Measurements from ENCODE around the gene PARK7. TPM values are rescaled to one million over a fixed set of nuclear protein-coding genes. Genes with fewer than 3 reads are reported as not detected.

Gene PARK7
- total and polyA plus RNA-seq, 11 donors = 275 to 550 (median 345) TPM

- Histone ChIP-seq H3K4me1 (peaks cover 0 to 15% (median 4%) of the 10 kb centered on the region in 12 donors), H3K27me3 (no peaks in the 10 kb centered on the region), H3K4me3 (no peak overlapping the region), H3K9me3 (no peaks in the 10 kb centered on the region), H3K27ac (no peak overlapping the region), H3K36me3 (peaks cover 0 to 88% (median 77%) of the 10 kb centered on the region in 9 donors)
- WGBS, 4 donors = 94 to 97% (median 96%) methylated on average over 5 of the region's 5 CpGs
- TF ChIP-seq CTCF (IDR thresholded peaks at IDR 0.05) = no peak
- no peak for TF ChIP-seq POLR2A (IDR thresholded peaks at IDR 0.05)
- ATAC-seq (no peak), DNase-seq (no peak)
- intact Hi-C loops (cut with DNase I) = no loop called here
Measured at GRCh38 chr1:7972285-7972684, 10.8 kb downstream of the PARK7 start.

GRCh38 chr1:7973086-7973485 lies 11.6 kb downstream of the PARK7 start:
- no peak for TF ChIP-seq POLR2A (IDR thresholded peaks at IDR 0.05)
- WGBS, 4 donors = 93 to 100% (median 95%) methylated on average over 2 of the region's 2 CpGs
- intact Hi-C loops (cut with DNase I) = no loop called here
- DNase-seq = no peak
- no peak overlapping the region for H3K27ac ChIP-seq
- peaks cover 0 to 88% (median 77%) of the 10 kb centered on the region in 9 donors for H3K36me3 ChIP-seq
- no peaks in the 10 kb centered on the region for H3K27me3 ChIP-seq
- no peaks in the 10 kb centered on the region for H3K9me3 ChIP-seq
- no peak for ATAC-seq
- peaks cover 0 to 10% (median 1%) of the 10 kb centered on the region in 12 donors for H3K4me1 ChIP-seq
- H3K4me3 ChIP-seq = no peak overlapping the region

GRCh38 chr1:7975212-7975865 lies 13.8 kb downstream of the PARK7 start:
- H3K4me3 ChIP-seq = no peak overlapping the region
- peak; percentile 65 to 89 (median 82) for TF ChIP-seq CTCF (IDR thresholded peaks at IDR 0.05)
- TF ChIP-seq POLR2A (IDR thresholded peaks at IDR 0.05) = no peak
- H3K9me3 ChIP-seq = no peaks in the 10 kb centered on the region
- H3K27ac ChIP-seq = no peak overlapping the region
- H3K27me3 ChIP-seq = no peaks in the 10 kb centered on the region
- 68 to 73% (median 71%) methylated on average over 8 of the region's 8 CpGs for WGBS, 4 donors
- H3K36me3 ChIP-seq = peaks cover 0 to 88% (median 77%) of the 10 kb centered on the region in 9 donors
- peak; percentile 92 to 96 (median 94) for ATAC-seq
- DNase-seq = peak in 4 of 5 donors; percentile 60 to 74 (median 64)
- intact Hi-C loops (cut with DNase I) = loop anchor here in 4 of 10 donors (2.0 to 5.0 kb wide), 4 partner anchors 339 to 882 kb away; no protein-coding TSS in a partner anchor
- peaks cover 0 to 10% (median 1%) of the 10 kb centered on the region in 12 donors for H3K4me1 ChIP-seq

GRCh38 chr1:7980984-7981383 lies 19.5 kb downstream of the PARK7 start:
- peaks cover 0 to 93% (median 84%) of the 10 kb centered on the region in 9 donors for H3K36me3 ChIP-seq
- H3K4me3 ChIP-seq = no peak overlapping the region
- intact Hi-C loops (cut with DNase I) = loop anchor here in 8 of 10 donors (5.0 to 10.0 kb wide), 8 partner anchors 36 to 874 kb away; partner anchors contain the start of genes ERRFI1 (in 3 of the 8) and SLC45A1 (in 2 of the 8)
- 90 to 92% (median 90%) methylated on average over 7 of the region's 7 CpGs for WGBS, 4 donors
- no peaks in the 10 kb centered on the region for H3K27me3 ChIP-seq
- no peak for TF ChIP-seq CTCF (IDR thresholded peaks at IDR 0.05)
- TF ChIP-seq POLR2A (IDR thresholded peaks at IDR 0.05) = no peak
- no peak overlapping the region for H3K27ac ChIP-seq
- DNase-seq (no peak), ATAC-seq (no peak)
- no peaks in the 10 kb centered on the region for H3K9me3 ChIP-seq
- peaks cover 0 to 19% (median 8%) of the 10 kb centered on the region in 12 donors for H3K4me1 ChIP-seq

All from heart left ventricle (tissue), 16 donors.